GM19328 (cell line): ENCODE data around the gene ACTRT2.

ENCODE experiments used
- ATAC-seq: cut with Tn5 transposase; IDR thresholded peaks from one replicate; pipeline ENCODE4 v1.9.1; 2021; ENCODE audit warnings: mild to moderate bottlenecking, moderate library complexity; ENCODE audit not compliant: unreplicated experiment

ACTRT2 gene

DNA sequence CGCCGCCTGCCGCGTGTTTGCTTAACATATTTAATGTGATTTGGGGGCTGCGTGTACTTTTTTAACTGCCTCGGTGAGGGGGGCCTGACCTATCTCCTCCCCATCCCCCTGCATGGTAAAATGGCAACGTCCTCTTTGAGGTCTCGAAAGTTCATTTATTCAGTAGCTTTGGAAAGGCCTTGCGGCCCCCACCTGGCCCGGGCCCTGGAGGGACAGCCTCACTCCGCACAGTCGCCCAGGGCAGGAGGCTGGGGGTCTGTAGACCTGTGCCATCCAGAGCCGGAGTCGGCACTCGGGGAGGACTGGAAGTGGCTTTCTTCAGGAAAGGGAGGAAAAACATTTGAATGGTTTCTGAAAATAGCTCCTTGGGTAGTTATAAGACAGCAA is 38.0 kb upstream of the ACTRT2 start:
- no peak for ATAC-seq

DNA sequence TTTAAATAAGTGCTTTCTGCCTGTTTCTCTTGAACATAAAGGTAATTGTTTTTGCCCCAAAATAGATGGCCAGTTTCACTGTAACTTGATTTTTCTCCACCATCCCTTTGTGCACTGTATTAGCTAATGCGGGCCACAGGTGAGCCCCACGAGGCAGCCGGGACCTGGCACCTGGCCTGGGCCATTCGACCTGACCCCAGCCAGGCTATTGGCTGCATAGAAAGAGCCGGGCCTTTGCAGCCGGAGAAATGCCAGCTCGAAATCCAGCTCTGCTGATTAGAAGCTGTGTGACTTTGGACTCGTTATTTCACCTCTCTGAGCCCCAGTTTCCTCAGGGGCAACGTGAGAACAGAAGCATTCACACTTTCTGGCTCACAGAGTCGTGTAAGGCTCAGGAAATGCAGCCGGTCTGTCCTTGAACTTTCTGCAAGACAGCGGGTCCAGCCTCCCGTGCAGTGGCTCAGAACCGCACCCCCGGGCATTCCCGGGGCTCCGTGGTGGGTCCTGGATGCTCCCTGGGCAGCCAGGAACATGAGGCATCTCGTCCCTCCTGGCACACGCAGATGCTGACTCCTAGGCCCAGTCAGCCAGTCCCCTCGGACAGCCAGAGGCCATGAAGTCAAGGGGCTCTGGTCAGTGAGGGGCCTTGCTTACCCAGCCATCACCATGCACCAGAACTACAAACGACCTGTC is 37.4 kb upstream of the ACTRT2 start:
- no peak for ATAC-seq

DNA sequence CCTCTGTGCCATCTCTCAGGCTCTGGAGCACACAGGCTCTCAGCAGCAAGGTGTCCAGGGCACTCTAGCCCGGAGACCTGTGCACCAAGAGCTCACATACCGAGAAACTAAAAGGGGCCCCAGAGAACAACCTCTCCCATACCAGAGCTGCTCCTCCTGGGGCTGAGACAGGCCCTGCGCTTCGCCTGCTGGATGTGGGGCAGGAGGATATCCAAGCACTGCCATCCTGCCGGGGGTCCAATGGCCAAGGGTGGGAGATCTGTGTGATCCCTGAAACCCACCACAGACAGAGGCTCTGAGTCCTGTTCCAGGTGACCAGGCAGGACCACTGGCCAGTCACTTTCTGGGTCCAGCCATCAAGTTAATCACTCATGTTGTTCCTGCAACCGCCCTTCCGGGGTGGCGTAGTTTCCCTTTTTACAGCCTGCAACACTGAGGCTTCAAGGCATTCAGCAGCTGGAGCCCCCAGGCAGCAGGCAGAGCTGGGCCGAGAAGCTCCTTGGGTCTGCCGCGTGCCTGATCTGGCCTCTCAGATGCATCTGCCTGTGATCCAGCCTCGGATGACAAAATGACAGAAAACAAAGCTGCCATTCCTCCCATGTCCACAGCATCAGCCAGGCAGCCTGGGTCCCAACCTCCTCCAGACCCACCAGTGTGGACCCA is 36.7 kb upstream of the ACTRT2 start:
- no peak for ATAC-seq

DNA sequence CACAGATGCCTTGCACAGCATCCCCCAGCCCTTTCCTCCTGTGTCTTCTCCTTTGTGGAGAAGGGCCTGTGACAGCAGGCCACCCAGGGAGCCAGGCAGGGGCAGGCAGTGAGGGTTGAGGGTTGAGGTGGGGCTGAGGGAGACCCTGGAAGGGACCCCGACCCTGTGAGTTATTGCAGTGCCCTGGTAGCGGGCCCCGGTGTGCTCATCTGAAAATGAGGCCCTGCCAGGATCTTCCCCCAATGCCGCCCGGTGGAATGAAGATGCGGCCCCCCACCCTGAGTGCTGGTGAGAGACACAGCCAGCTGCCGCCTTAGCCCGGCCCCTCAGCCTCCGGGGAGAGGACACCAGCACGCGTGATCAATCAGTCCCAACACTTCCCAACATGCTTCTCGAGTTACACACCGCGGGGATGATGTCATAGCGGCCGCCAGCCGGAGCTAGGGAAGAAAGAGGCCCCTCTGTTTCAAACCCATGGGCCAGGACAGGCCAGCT is 36.2 kb upstream of the ACTRT2 start:
- ATAC-seq, result no peak

DNA sequence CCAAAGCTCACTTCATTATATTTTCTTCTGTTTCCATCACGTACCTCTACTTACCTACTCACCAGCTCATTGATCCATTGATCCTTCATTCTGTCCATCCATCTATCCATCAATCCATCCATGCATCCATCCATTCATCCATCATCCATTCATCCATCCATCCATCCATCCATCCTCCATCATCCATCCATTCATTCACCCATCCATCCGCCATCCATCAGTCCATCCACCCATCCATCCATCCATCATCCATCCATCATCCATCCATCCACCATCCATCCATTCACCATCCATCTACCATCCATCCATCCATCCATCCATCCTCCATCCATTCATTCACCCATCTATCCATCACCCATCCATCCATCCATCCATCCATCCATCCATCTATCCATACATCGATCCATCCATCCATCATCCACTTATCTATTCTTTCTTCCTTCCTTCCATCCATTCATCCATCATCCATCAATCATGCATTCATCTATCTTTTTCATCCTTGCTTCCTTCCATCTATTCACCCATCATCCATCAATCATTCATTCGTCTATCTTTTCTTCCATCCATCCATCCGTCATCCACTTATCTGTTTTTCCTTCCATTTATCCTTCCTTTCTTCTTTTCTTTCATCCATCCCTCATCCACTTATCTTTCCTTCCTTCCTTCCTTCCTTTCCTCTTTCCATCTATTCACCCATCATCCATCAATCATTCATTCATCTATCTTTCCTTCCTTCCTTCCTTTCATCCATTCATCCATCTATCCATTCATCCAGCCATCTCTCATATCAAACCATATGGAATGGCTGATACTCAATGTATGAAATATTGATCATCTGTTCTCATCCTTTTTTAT is 35.3 kb upstream of the ACTRT2 start:
- ATAC-seq, result no peak

DNA sequence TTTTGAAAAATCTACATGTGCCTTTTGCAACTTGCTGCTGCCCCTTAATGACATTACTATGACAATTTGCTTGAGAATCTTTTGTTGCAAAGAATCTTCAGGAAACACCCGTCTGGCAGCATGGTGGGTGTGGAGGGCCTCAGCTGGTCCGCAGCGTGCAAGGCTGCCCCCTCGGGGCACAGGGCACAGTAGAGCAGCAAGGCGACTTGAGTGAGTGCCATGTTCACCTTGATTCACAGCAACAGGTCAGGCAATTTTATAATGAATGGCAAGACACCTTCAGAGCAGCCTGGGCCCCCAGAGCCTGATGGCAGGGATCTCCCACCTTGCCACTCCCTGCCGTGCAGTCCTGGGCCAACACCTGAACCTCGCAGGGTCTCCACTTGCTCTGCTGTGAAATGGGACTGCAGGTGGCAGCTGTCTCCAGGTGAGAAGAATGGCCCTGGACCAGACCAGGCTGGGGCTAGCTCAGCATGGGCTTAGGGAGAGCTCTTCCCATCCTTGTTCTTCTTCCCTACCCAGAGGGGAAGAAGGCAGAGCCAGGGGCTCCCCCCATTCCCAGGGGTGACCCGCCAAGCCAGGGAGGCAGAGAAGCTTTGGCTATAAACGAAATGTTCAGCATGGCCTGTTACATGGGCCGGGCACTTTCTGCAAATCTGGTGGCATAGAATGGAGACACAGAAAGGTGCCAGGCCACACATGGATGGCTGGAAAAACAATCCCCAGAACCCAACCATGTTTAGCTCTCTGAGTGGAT is 34.5 kb upstream of the ACTRT2 start:
- no peak for ATAC-seq

DNA sequence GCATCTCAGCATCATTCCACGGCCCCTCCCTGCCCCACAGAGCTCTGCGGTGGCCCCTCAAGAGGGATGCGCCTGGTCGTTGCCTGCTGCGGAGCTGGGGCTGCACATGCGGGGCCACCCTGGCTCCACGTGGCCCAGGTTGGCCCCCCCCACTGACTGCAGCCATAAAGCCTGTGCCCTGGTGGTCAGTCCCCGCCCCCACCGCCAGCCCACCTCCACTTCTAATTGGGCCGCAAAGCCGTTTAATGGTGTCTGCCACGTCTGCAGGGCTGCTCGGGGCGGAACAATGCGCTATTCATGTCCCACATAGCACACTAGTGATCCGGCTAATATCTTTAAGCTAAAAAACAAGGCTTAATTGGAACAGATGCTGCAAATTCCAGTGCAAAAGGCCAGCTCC is 33.5 kb upstream of the ACTRT2 start:
- no peak for ATAC-seq

DNA sequence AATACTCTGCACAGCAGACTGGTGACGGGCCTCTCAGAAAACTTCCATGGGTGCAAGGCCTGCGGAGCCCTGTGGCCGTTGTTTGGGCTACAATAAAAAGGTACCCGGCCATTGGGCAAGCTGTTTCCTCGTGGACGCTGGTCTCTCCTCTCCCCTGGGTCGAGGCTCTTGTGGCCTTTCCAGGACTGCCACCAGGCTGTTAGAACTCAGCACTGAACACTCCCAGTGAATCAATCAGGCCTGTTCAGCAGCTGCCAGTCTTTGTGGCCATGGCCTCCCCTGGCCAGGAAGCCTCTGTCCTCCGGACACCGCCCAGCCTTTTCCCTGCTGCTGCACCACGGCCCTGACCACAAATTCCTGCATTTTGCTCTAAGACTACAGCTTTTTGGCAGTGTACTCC is 33.0 kb upstream of the ACTRT2 start:
- ATAC-seq, result no peak

DNA sequence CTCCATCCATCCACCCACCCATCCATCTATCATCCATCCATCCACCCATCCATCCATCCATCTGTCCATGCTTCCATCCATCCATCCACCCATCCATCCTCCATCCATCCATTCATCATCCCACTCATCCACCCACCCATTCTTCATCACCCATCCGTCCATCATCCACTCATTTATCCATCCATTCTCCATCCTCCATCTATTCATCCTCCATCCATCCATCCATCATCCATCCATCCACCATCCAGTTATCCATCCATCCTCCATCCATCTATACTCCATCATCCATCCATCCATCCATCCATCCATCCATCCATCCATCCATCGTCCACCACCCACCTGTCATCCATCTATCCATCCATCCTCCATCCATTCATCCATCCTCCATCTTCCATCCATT is 32.1 kb upstream of the ACTRT2 start:
- no peak for ATAC-seq

DNA sequence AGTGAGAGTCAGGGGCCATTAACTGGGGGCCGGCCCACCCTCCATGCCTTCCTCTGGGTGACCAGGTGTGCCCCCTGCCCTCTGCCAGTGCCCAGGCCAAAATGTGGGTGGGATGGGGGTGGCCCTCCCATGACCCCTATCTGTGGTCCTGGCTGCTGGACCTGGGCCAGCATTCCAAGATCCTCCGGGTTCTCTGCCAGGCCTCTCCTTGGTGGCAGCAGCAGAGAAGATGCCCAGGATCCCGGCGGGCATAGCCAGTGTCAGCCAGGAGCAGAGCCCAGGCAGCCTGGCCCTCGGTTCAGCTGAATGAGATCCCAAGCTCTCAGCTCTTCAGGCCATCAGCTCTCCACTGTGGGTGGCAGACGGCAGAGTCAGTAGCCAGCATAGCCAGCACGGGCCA is 31.3 kb upstream of the ACTRT2 start:
- ATAC-seq, result no peak

DNA sequence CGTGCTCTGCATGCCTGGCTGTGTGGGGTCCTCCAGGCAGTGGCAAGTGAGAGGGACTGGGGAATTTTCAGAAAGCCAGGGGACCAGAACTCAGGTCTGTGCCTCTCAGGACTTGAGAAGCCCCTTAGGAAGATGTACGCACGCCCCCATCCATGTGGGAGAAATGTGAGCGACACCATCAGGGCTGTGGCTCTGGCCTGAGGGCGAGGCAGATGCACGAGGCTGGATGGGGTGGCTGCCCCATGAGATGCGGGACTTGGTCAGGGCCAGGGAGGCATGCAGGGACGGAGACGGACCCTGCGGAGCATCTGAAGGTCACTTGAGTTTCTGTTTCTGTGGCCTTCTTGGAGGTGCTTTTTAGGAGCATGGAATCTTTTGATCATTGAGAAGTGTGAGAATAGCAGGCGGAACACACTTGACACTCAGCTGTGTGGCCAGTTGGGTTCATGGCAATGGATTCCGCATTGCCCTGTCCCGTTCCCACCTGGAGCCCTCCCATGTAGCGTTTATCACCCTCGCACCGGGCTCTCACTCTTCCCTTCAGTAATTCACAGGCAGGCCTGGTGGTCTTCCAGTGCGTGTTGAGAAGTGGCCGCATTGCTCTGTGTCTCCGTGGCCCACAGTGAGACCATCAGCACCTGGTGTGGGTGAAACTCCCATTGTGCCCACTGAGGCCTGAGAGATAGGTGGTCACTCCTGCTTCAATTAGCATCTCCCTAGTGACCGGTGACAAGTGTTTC is 30.7 kb upstream of the ACTRT2 start:
- no peak for ATAC-seq

DNA sequence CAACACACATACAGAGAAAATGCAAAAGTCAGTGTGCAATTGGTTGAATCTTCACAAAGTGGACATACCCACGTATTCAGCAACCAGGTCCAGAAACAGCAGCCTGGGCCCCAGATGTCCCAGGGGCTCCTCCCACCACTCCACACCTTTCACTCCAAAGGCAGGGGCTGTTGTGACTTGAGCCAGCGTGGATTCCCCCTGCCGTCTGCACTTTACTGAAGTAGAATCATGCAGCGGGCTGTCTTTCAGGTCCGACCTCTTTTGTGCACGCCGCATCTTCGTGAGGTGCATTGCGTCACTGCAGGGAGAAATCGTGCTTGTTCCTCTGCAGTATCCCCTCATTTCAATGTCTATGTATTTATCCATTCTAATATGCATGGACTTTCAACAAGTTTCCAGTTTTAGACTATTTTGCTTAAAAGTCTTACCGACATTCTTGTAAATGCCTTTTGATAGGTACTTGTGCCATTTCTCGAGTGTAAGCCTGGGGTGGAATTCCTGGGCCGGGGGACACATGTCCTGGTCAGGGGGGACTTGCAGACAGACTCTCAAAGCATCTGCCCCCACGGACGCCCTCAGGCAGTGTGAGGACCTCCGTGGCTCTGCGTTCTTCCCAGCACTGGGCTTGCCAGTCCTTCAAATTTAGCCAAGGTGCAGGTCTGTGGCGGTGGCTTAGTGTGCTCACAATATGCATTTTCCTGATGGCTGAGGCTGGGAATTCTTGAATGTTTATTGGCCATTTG is 29.3 kb upstream of the ACTRT2 start:
- ATAC-seq, result no peak

DNA sequence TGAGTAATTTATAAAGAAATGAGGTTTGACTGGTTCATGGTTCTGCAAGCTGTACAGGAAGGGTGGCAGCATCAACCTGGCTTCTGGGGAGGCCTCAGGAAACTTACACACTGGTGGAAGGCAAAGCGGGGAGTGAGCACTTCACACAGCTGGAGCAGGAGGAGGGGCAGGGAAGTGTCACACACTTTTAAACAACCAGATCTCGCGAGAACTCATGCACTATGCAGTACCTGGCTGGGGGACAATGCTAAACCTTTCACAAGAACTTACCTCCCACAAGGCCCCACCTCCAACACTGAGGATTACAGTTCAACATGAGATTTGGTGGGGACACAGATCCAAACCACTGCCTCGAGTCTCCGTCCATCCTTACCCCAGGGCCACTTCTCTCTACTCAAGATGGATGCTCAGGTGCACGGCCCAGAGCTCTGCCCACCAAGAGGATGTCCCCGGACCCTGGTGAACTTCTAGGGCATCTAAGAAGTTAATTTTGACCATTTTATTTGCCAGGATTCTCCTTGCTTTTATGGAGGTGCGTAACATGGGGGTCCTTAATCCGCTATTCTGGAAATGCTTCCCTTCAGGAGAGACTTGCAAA is 22.7 kb upstream of the ACTRT2 start:
- no peak for ATAC-seq

DNA sequence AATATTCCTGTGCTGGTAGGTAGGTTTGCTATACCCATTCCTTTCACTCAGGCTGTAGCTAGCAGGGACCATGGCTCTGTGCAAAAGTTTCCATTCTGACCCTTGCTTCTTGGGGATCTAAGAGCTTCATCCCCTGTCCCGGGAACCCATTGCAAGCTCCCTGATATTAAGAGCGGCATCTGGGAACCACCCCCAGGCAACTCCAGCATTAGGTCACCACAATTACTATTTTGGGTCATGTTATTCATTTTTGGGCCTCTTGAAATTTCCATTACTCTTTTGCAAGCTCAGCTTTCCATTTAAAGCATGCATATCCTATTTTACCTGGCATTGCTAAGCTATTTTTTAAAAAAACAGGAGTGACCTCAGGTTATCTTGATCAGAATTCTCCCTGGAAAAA is 22.1 kb upstream of the ACTRT2 start:
- ATAC-seq, result no peak

DNA sequence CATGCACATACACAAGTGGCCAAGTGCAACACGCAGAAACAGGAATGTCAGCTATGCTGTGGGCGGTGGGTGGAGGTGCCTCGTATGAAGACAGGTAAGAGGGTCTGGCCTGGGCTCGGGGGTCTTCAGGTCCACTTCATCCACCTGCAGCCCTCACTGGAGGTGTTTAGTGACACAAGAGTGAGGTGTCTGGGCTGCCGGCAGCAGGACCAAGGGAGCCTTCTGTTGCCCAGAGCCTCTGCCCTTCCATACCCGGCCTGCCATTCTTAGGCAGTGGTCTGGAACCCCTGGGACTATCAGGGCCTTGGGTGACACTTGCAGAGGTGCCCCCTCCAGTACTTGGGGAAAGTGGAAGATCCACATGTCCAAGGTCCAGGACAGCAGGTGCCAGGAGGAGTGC is 21.7 kb upstream of the ACTRT2 start:
- no peak for ATAC-seq

DNA sequence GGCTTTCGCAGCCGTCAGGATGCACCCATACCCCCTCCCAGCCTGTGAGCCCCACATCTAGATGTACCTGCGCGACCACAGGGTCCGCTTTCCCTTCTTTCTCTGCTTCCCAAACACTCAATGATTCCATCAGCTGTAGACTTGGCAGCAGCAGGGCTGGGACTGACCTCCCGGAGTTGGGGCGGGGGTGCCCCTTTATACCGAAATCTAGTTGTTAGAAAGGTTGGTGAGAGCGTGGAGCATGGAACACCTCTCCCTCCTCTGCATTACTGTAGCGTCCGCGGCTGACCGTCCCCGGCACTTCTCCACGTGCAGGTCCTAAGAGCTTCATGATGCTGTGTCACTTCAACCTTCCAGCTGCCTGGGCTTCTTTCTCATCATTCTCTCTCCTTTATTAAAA is 21.1 kb upstream of the ACTRT2 start:
- no peak for ATAC-seq

DNA sequence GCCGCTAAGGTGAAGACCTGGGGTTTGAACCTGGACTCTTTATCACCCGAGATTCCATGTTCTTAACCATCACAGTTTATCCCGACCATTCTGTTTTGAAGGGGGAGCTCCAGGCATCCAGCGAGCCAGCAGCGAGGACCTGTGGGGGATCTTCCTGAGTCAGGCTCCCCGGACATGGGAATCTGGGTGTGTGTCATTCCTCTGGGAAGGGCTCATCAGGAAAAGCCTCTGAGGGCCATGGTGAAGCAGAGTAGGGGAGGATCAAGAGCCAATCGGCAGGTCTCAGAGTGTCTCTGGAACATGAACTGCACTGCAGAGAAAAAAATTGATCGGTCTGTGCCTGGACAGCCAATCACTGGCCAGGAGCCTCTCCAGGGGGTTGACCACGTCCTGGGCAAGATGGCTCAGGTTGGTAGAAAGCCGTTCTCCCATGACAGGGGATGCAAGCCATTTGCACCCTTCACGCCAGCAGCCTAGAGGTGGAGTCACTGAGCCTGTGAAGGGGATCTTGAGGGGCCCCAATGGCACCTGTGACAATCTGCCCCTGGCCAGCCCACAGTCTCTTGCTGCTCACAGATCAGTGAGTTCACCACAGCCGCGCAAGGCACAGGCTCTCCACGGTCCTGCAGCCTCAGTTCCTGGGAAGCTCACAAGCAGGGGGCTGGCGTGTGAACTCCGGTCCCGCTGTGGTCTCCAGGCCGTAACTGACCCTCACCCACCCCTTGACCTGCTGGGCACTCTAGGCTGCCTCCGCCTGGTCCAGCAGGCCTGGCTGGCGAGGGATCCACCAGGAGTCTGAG is 20.4 kb upstream of the ACTRT2 start:
- no peak for ATAC-seq
